SU-DHL-6 (cell line): ENCODE measurements around the gene MPC1.

Source experiments
- H2AFZ ChIP-seq: fragments of 200-600 bp; sonication (generic); 2 replicates; pipeline ENCODE4 v1.6.1; 2014; ENCODE audit warnings: low read depth, mild to moderate bottlenecking, moderate library complexity, mixed read lengths, antibody characterized with exemption, low read length; ENCODE audit not compliant: severe bottlenecking
- H3F3A ChIP-seq: fragments of 200-600 bp; shearing (Covaris generic); 2 replicates; pipeline ENCODE4 v1.6.0; 2016; ENCODE audit warnings: antibody characterized with exemption, mild to moderate bottlenecking; ENCODE audit not compliant: insufficient read depth
- H3K27ac ChIP-seq: fragments of 200-600 bp; sonication (generic); 2 replicates; pipeline ENCODE4 v1.5.1; 2016; ENCODE audit warnings: low read depth, mild to moderate bottlenecking, low read length, moderate library complexity, mixed read lengths
- H3K27me3 ChIP-seq: fragments of 200-600 bp; sonication (generic), shearing (Covaris generic); 2 replicates; pipeline ENCODE4 v1.6.0; 2014; ENCODE audit warnings: mild to moderate bottlenecking, low read length
- H3K36me3 ChIP-seq: fragments of 200-600 bp; sonication (generic); 2 replicates; pipeline ENCODE4 v1.6.1; 2014; ENCODE audit warnings: mild to moderate bottlenecking, low read length, mixed read lengths
- H3K4me2 ChIP-seq: fragments of 300-600, 200-600 bp; shearing (Covaris generic), sonication (generic); 2 replicates; pipeline ENCODE4 v1.6.0; 2014; ENCODE audit warnings: low read length, low read depth, mild to moderate bottlenecking; ENCODE audit not compliant: poor library complexity, severe bottlenecking
- H3K4me3 ChIP-seq: fragments of 200-600 bp; sonication (generic); 2 replicates; pipeline ENCODE4 v1.5.1; 2014; ENCODE audit warnings: antibody characterized with exemption, low read length, mild to moderate bottlenecking, mixed read lengths; ENCODE audit not compliant: insufficient read depth, poor library complexity, severe bottlenecking
- H3K79me2 ChIP-seq: fragments of 200-600 bp; sonication (generic); 2 replicates; pipeline ENCODE4 v1.6.1; 2014; ENCODE audit warnings: mild to moderate bottlenecking, low read length, moderate library complexity; ENCODE audit not compliant: insufficient read depth
- H3K9ac ChIP-seq: fragments of 200-600 bp; sonication (generic); 2 replicates; pipeline ENCODE4 v1.7.0; 2014; ENCODE audit warnings: mild to moderate bottlenecking, low read length
- H3K9me2 ChIP-seq: fragments of 200-600 bp; sonication (generic); replicated peaks from 2 replicates; pipeline ENCODE4 v1.6.1; 2014; ENCODE audit warnings: low read length; ENCODE audit not compliant: insufficient read depth
- H3K9me3 ChIP-seq: fragments of 200-600 bp; sonication (generic); 2 replicates; pipeline ENCODE4 v1.6.1; 2014; ENCODE audit warnings: low read length, mixed read lengths; ENCODE audit not compliant: insufficient read depth
- H4K20me1 ChIP-seq: fragments of 200-600 bp; sonication (generic); 2 replicates; pipeline ENCODE4 v1.6.1; 2014; ENCODE audit warnings: low read depth, mild to moderate bottlenecking, antibody characterized with exemption, low read length, moderate library complexity, mixed read lengths
- CTCF ChIP-seq: fragments of 200-600 bp; sonication (generic); IDR thresholded peaks from one replicate; pipeline ENCODE4 v1.5.1; 2017; ENCODE audit warnings: antibody characterized with exemption, mild to moderate bottlenecking, low read length, moderate library complexity; ENCODE audit not compliant: insufficient read depth, poor library complexity, severe bottlenecking
- EZH2phosphoT487 ChIP-seq: fragments of 200-600 bp; sonication (generic), shearing (Covaris generic); conservative IDR thresholded peaks from 2 replicates; pipeline ENCODE4 v1.6.1; 2018; ENCODE audit warnings: mild to moderate bottlenecking, antibody characterized with exemption, low read length, moderate library complexity, mixed read lengths

Gene MPC1

GRCh38 chr6:166338854-166339253, 43.9 kb downstream of the MPC1 start:
- no peaks in the 10 kb centered on the region for H3K36me3 ChIP-seq
- TF ChIP-seq CTCF = no peak
- no peak for TF ChIP-seq EZH2phosphoT487
- peaks cover 73% of the 10 kb centered on the region for H3K79me2 ChIP-seq
- no peak overlapping the region for H2AFZ ChIP-seq
- H3F3A ChIP-seq = 0 out of 2 replicates have a peak, but pooled peaks cover 9% of the 10 kb centered on the region
- no peaks in the 10 kb centered on the region for H3K9me2 ChIP-seq
- H3K9me3 ChIP-seq = no peaks in the 10 kb centered on the region
- H3K4me2 ChIP-seq = no peak overlapping the region
- H4K20me1 ChIP-seq = no peaks in the 10 kb centered on the region; the same call in 1 of the 2 replicates
- H3K27ac ChIP-seq = no peak overlapping the region
- no peak overlapping the region for H3K9ac ChIP-seq
- no peaks in the 10 kb centered on the region for H3K27me3 ChIP-seq
- H3K4me3 ChIP-seq = no peak overlapping the region

- no peaks in the 10 kb centered on the region for H3K9me2 ChIP-seq
- no peaks in the 10 kb centered on the region; the same call in 1 of the 2 replicates for H4K20me1 ChIP-seq
- no peaks in the 10 kb centered on the region for H3K9me3 ChIP-seq
- H3F3A ChIP-seq = no peaks in the 10 kb centered on the region
- H3K27me3 ChIP-seq = no peaks in the 10 kb centered on the region
- no peak overlapping the region for H3K4me2 ChIP-seq
- no peaks in the 10 kb centered on the region for H3K36me3 ChIP-seq
- no peak overlapping the region for H2AFZ ChIP-seq
- H3K27ac ChIP-seq = no peak overlapping the region
- no peak for TF ChIP-seq CTCF
- TF ChIP-seq EZH2phosphoT487 = no peak
- H3K4me3 ChIP-seq = no peak overlapping the region
- H3K9ac ChIP-seq = no peak overlapping the region
- H3K79me2 ChIP-seq = peaks cover 88% of the 10 kb centered on the region
These were observed 45.9 kb downstream of the MPC1 start for GRCh38 chr6:166336847-166337246.

- H2AFZ ChIP-seq = no peak overlapping the region
- no peaks in the 10 kb centered on the region for H3K9me2 ChIP-seq
- TF ChIP-seq EZH2phosphoT487 (no peak), CTCF (no peak)
- H3K36me3 ChIP-seq = no peaks in the 10 kb centered on the region; the same call in 1 of the 2 replicates
- H3K9me3 ChIP-seq = no peaks in the 10 kb centered on the region
- no peaks in the 10 kb centered on the region for H3F3A ChIP-seq
- no peak overlapping the region for H3K9ac ChIP-seq
- no peak overlapping the region for H3K4me3 ChIP-seq
- no peaks in the 10 kb centered on the region for H3K27me3 ChIP-seq
- peaks cover 88% of the 10 kb centered on the region for H3K79me2 ChIP-seq
- no peak overlapping the region for H3K4me2 ChIP-seq
- peaks cover 6% of the 10 kb centered on the region; the same call in 1 of the 2 replicates for H4K20me1 ChIP-seq
- no peak overlapping the region for H3K27ac ChIP-seq
These were observed 47.1 kb downstream of the MPC1 start for GRCh38 chr6:166335378-166336302.
